HepG2 (cell line): ENCODE data around the gene RASA3. TPM values are rescaled to one million over a fixed set of nuclear protein-coding genes. Genes with fewer than 3 reads are reported as not detected.

Experiments used
- ATAC-seq: fragments of 200-7000 bp; cut with Tn5 transposase; 3 replicates; pipeline ENCODE4 v1.9.1; 2020; ENCODE audit warnings: mild to moderate bottlenecking, moderate library complexity
- BruUV-seq: library from RNA; stranded (reverse); fragments of 400-500 nt; replicated peaks from 2 replicates; lab custom pipeline; 2021; lab: Mats Ljungman, UMichigan
- CTCF ChIA-PET: fragments of 300-600 bp; formaldehyde crosslinking; extraction: SDS; loops from one replicate; lab custom pipeline; 2021; ENCODE audit warnings: low total read pairs, inconsistent platforms, low intra/inter-chr PET ratio; lab: Yijun Ruan, JAX
- POLR2A ChIA-PET: fragments of 350-600 bp; sonication (Branson Sonifier 250); formaldehyde crosslinking; loops from one replicate; lab custom pipeline; 2020; ENCODE audit warnings: antibody characterized with exemption, inconsistent platforms; lab: Yijun Ruan, JAX
- DNase-seq: peaks from one replicate; pipeline ENCODE4 v3.0.0-alpha.2; 2015; ENCODE audit warnings: low spot score
- FAIRE-seq: peaks from 3 replicates; lab custom pipeline; 2011; peaks lifted over from hg19 to GRCh38; lab: Jason Lieb, UNC
- H2AFZ ChIP-seq: one replicate; pipeline ENCODE4 v1.6.1; 2011; ENCODE audit warnings: low read length, inconsistent platforms
- H3K27ac ChIP-seq: fragments of 300-600 bp; 3 replicates; pipeline ENCODE4 v1.8.0; 2011; ENCODE audit warnings: mixed run types, mild to moderate bottlenecking, mixed read lengths, low read length, inconsistent platforms; ENCODE audit not compliant: insufficient read depth; ENCODE audit errors: extremely low read length
- H3K27me3 ChIP-seq, 2 experiments: fragments of 200-600 bp in 1 of 2; 2 replicates in 1 of 2; 3 replicates in 1 of 2; pipeline versions ENCODE4 v1.6.0 to v1.8.0; 2011; ENCODE audit warnings: low read length in 2 of 2, mild to moderate bottlenecking in 2 of 2, moderate library complexity in 2 of 2, inconsistent platforms in 1 of 2; ENCODE audit not compliant: insufficient read depth in 2 of 2, control insufficient read depth in 1 of 2
- H3K36me3 ChIP-seq, 2 experiments: fragments of 200-600 bp in 1 of 2; replicated peaks in 1 of 2; 2 replicates in 1 of 2; 3 replicates in 1 of 2; pipeline versions ENCODE4 v1.5.1 to v1.8.0; 2011; ENCODE audit warnings: low read length in 2 of 2, inconsistent platforms in 1 of 2; ENCODE audit not compliant: insufficient read depth in 2 of 2, control insufficient read depth in 1 of 2
- H3K4me1 ChIP-seq: 2 replicates; pipeline ENCODE4 v1.5.1; 2012; ENCODE audit warnings: low read length, inconsistent platforms; ENCODE audit not compliant: insufficient read depth
- H3K4me2 ChIP-seq: 2 replicates; pipeline ENCODE4 v1.6.0; 2011; ENCODE audit warnings: low read depth, low read length, inconsistent platforms
- H3K4me3 ChIP-seq, 3 experiments: fragments of 200-600 bp in 1 of 3; sonication (generic), shearing (Covaris generic) in 1 of 3; replicated peaks in 1 of 3; 2 replicates each; pipeline ENCODE4 v1.5.1; 2011 to 2016; ENCODE audit warnings: low read length in 3 of 3, inconsistent platforms in 2 of 3, low read depth in 2 of 3, mild to moderate bottlenecking in 2 of 3, control low read depth in 1 of 3, mixed read lengths in 1 of 3; ENCODE audit not compliant: insufficient read depth in 1 of 3
- H3K79me2 ChIP-seq: one replicate; pipeline ENCODE4 v1.6.1; 2011; ENCODE audit warnings: low read length, inconsistent platforms; ENCODE audit not compliant: insufficient read depth
- H3K9ac ChIP-seq: 2 replicates; pipeline ENCODE4 v1.6.0; 2011; ENCODE audit warnings: mild to moderate bottlenecking, low read depth, low read length, inconsistent platforms; ENCODE audit not compliant: insufficient read depth
- H3K9me3 ChIP-seq: 2 replicates; pipeline ENCODE4 v1.5.1; 2012; ENCODE audit warnings: mild to moderate bottlenecking, low read length
- H4K20me1 ChIP-seq: 2 replicates; pipeline ENCODE4 v1.6.0; 2011; ENCODE audit warnings: inconsistent platforms, mild to moderate bottlenecking, low read length, moderate library complexity; ENCODE audit not compliant: insufficient read depth
- ATM ChIP-seq: fragments of 450-650 bp; IDR thresholded peaks from 2 replicates; pipeline ENCODE4 v1.7.1; 2017; ENCODE audit warnings: mild to moderate bottlenecking, borderline replicate concordance
- EEA1 ChIP-seq: sonication (generic); formaldehyde crosslinking; IDR thresholded peaks from 2 replicates; pipeline ENCODE4 v1.5.1; 2020; ENCODE audit warnings: mild to moderate bottlenecking, missing genetic modification reagents, borderline replicate concordance
- JDP2 ChIP-seq: sonication (generic); formaldehyde crosslinking; IDR thresholded peaks from 2 replicates; pipeline ENCODE4 v1.8.1; 2022; ENCODE audit warnings: missing genetic modification reagents, borderline replicate concordance
- KMT2B ChIP-seq: IDR thresholded peaks from 2 replicates; pipeline ENCODE4 v1.6.1; 2016; ENCODE audit warnings: missing genetic modification reagents, missing compliant biosample characterization
- MEIS1 ChIP-seq: sonication (generic); formaldehyde crosslinking; IDR thresholded peaks from 2 replicates; pipeline ENCODE4 v1.9.0; 2021; ENCODE audit warnings: mild to moderate bottlenecking, missing genetic modification reagents, moderate library complexity, borderline replicate concordance
- MYC ChIP-seq: sonication (generic); formaldehyde crosslinking; IDR thresholded peaks from 2 replicates; pipeline ENCODE4 v1.9.0; 2021; ENCODE audit warnings: missing genetic modification reagents, borderline replicate concordance
- RBM39 ChIP-seq: fragments of 200-400 bp; formaldehyde crosslinking; IDR thresholded peaks from one replicate; pipeline ENCODE4 v1.6.1; 2018; ENCODE audit warnings: antibody characterized with exemption, mild to moderate bottlenecking, low read depth, low read length; ENCODE audit not compliant: poor library complexity, severe bottlenecking
- TAF1 ChIP-seq: sonication (generic); formaldehyde crosslinking; IDR thresholded peaks from 2 replicates; pipeline ENCODE4 v1.4.0; 2020; ENCODE audit warnings: missing genetic modification reagents
- TBL1XR1 ChIP-seq: fragments of 150-350 bp; IDR thresholded peaks from 2 replicates; pipeline ENCODE4 v1.6.1; 2014; ENCODE audit warnings: borderline replicate concordance, low read length; ENCODE audit not compliant: partially characterized antibody
- THAP8 ChIP-seq: sonication (generic); formaldehyde crosslinking; IDR thresholded peaks from 2 replicates; pipeline ENCODE4 v1.5.1; 2020; ENCODE audit warnings: missing genetic modification reagents, mild to moderate bottlenecking, borderline replicate concordance
- U2AF1 ChIP-seq: fragments of 200-400 bp; formaldehyde crosslinking; optimal IDR thresholded peaks from 2 replicates; pipeline ENCODE3; 2017; ENCODE audit warnings: mild to moderate bottlenecking, low read depth, low read length
- ZFP90 ChIP-seq: sonication (generic); formaldehyde crosslinking; IDR thresholded peaks from 2 replicates; pipeline ENCODE4 v1.8.0; 2022; ENCODE audit warnings: missing genetic modification reagents, mild to moderate bottlenecking, inconsistent platforms, borderline replicate concordance
- ZNF256 ChIP-seq: sonication (generic); formaldehyde crosslinking; conservative IDR thresholded peaks from 2 replicates; pipeline ENCODE4 v1.4.0; 2020; ENCODE audit warnings: missing genetic modification reagents
- ZNF512 ChIP-seq: sonication (generic); formaldehyde crosslinking; IDR thresholded peaks from 2 replicates; pipeline ENCODE4 v1.4.0; 2020; ENCODE audit warnings: mild to moderate bottlenecking, missing genetic modification reagents
- ZNF563 ChIP-seq: sonication (generic); formaldehyde crosslinking; IDR thresholded peaks from 2 replicates; pipeline ENCODE4 v1.8.0; 2022; ENCODE audit warnings: mild to moderate bottlenecking, moderate library complexity, missing genetic modification reagents
- ZNF749 ChIP-seq: sonication (generic); formaldehyde crosslinking; IDR thresholded peaks from 2 replicates; pipeline ENCODE4 v1.8.0; 2022; ENCODE audit warnings: mild to moderate bottlenecking, missing genetic modification reagents, moderate library complexity, borderline replicate concordance
- WGBS: methylation state at CpG from one replicate; pipeline ENCODE4 v1.1.6; 2017; ENCODE audit warnings: low lambda C conversion rate; 5-methylcytosine and 5-hydroxymethylcytosine counted together
- in situ Hi-C: cut with HindIII; loops from 2 replicates; pipeline ENCODE4 v1.10.0; 2017; ENCODE audit warnings: low pct_unique_long_range_greater_than_20kb; ENCODE audit not compliant: extremely low pct_ligation_motif_present
- intact Hi-C: fragments of 100-400 bp; cut with micrococcal nuclease; formaldehyde crosslinking; loops from one replicate; pipeline ENCODE4 v1.10.0; 2022; ENCODE audit not compliant: unreplicated experiment
- polyA plus RNA-seq, 8 experiments: library from polyadenylated mRNA; depleted of rRNA in 3 of 8; stranded (reverse) in 7 of 8; unstranded in 1 of 8; fragments of >200 nt; fragmentation: Illumina TruSeq in 4 of 8; extraction: Trizol in 4 of 8; gene quantifications; 2 replicates each; pipeline versions ENCODE4 v1.2.1 to v1.2.3, GENCODE V29; 2011 to 2016; ENCODE audit warnings: low read depth in 4 of 8, missing spikeins in 1 of 8, mixed read lengths in 1 of 8; ENCODE audit not compliant: insufficient read depth in 1 of 8
- total RNA-seq, 5 experiments: library from RNA; depleted of rRNA; stranded (reverse); fragments of >200 nt; fragmentation: Illumina TruSeq; extraction: Trizol; gene quantifications; 2 replicates each; pipeline ENCODE4 v1.2.3, GENCODE V29; 2016; ENCODE audit warnings: low read depth in 1 of 5
- TF ChIP-seq, protein P1 (sequence below): sonication (generic); formaldehyde crosslinking; IDR thresholded peaks from 2 replicates; pipeline ENCODE4 v1.8.0; 2022; ENCODE audit warnings: mild to moderate bottlenecking, missing genetic modification reagents; ENCODE audit not compliant: insufficient replicate concordance
- TF ChIP-seq, protein P2 (sequence below): sonication (generic); formaldehyde crosslinking; IDR thresholded peaks from 2 replicates; pipeline ENCODE4 v1.4.0; 2020; ENCODE audit warnings: missing genetic modification reagents

RASA3 gene
- total and polyA plus RNA-seq, 2 of the 13 experiments (the other 11 are each of a cell fraction or from before 2014, with no cell fraction given) = 0.05 TPM; not detected in 1

- H3K4me2 ChIP-seq = no peak overlapping the region
- TF ChIP-seq TBL1XR1 (no peak), EEA1 (CRISPR knock-in tag) (no peak), ZNF256 (CRISPR knock-in tag) (no peak), ZFP90 (no peak), MEIS1 (no peak), JDP2 (CRISPR knock-in tag) (no peak), ZNF512 (no peak), THAP8 (CRISPR knock-in tag) (no peak), TAF1 (no peak), ZNF749 (CRISPR knock-in tag) (no peak), ZNF563 (CRISPR knock-in tag) (no peak), KMT2B (CRISPR knock-in tag) (no peak), MYC (no peak), ATM (no peak), RBM39 (no peak), U2AF1 (no peak)
- TF ChIP-seq, protein P1, sequence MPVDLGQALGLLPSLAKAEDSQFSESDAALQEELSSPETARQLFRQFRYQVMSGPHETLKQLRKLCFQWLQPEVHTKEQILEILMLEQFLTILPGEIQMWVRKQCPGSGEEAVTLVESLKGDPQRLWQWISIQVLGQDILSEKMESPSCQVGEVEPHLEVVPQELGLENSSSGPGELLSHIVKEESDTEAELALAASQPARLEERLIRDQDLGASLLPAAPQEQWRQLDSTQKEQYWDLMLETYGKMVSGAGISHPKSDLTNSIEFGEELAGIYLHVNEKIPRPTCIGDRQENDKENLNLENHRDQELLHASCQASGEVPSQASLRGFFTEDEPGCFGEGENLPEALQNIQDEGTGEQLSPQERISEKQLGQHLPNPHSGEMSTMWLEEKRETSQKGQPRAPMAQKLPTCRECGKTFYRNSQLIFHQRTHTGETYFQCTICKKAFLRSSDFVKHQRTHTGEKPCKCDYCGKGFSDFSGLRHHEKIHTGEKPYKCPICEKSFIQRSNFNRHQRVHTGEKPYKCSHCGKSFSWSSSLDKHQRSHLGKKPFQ = no peak
- TF ChIP-seq, protein P2, sequence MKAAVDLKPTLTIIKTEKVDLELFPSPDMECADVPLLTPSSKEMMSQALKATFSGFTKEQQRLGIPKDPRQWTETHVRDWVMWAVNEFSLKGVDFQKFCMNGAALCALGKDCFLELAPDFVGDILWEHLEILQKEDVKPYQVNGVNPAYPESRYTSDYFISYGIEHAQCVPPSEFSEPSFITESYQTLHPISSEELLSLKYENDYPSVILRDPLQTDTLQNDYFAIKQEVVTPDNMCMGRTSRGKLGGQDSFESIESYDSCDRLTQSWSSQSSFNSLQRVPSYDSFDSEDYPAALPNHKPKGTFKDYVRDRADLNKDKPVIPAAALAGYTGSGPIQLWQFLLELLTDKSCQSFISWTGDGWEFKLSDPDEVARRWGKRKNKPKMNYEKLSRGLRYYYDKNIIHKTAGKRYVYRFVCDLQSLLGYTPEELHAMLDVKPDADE (CRISPR knock-in tag) = no peak
- TF ChIP-seq, all 625 proteins: peak for 0
- POLR2A ChIA-PET = no interaction called here
- H3K27me3 ChIP-seq = peaks cover 6 to 72% of the 10 kb centered on the region in 2 experiments
- no peaks in the 10 kb centered on the region for H4K20me1 ChIP-seq
- H3K4me1 ChIP-seq = peaks cover 10% of the 10 kb centered on the region
- no peak for FAIRE-seq
- H3K9me3 ChIP-seq = no peaks in the 10 kb centered on the region
- DNase-seq = no peak
- no peak overlapping the region for H3K9ac ChIP-seq
- WGBS = 23% methylated on average over 21 of the region's 21 CpGs
- H3K4me3 ChIP-seq = no peak overlapping the region
- no peaks in the 10 kb centered on the region for H3K79me2 ChIP-seq
- no peaks in the 10 kb centered on the region for H3K36me3 ChIP-seq
- CTCF ChIA-PET = no interaction called here
- H3K27ac ChIP-seq = no peak overlapping the region
- in situ Hi-C loops = no loop called here
- intact Hi-C loops = no loop called here
- no peak overlapping the region for H2AFZ ChIP-seq
- no TSS peak for BruUV-seq
- ATAC-seq = peak; percentile 50
These were observed 197.2 kb downstream of the RASA3 start for GRCh38 chr13:113935001-113935844.
